MM.1S (cell line): ENCODE measurements around the gene MAP3K3.

ENCODE experiments used
- DNase-seq: peaks from one replicate; pipeline ENCODE4 v3.0.0-alpha.2; 2015
- H2AFZ ChIP-seq: fragments of 300-600 bp; sonication (generic); 2 replicates; pipeline ENCODE4 v1.6.0; 2016; ENCODE audit warnings: antibody characterized with exemption, low read length
- H3F3A ChIP-seq: fragments of 300-600 bp; sonication (generic); 2 replicates; pipeline ENCODE4 v1.6.1; 2016; ENCODE audit warnings: mild to moderate bottlenecking, antibody characterized with exemption, low read length, moderate library complexity, mixed read lengths; ENCODE audit not compliant: insufficient read depth
- H3K27ac ChIP-seq: fragments of 300-600 bp; sonication (generic); 2 replicates; pipeline ENCODE4 v1.5.1; 2016; ENCODE audit warnings: mild to moderate bottlenecking, low read length
- H3K27me3 ChIP-seq: fragments of 300-600 bp; sonication (generic); replicated peaks from 2 replicates; pipeline ENCODE4 v1.6.0; 2016; ENCODE audit warnings: low read length; ENCODE audit not compliant: insufficient read depth
- H3K36me3 ChIP-seq: fragments of 300-600 bp; sonication (generic); replicated peaks from 2 replicates; pipeline ENCODE4 v1.6.1; 2016; ENCODE audit warnings: mild to moderate bottlenecking, low read length, mixed read lengths; ENCODE audit not compliant: insufficient read depth
- H3K4me1 ChIP-seq: fragments of 300-600 bp; sonication (generic); 2 replicates; pipeline ENCODE4 v1.6.1; 2016; ENCODE audit warnings: low read length, mixed read lengths
- H3K4me2 ChIP-seq: fragments of 300-600 bp; sonication (generic); 2 replicates; pipeline ENCODE4 v1.6.0; 2016; ENCODE audit warnings: low read depth, low read length
- H3K4me3 ChIP-seq: fragments of 300-600 bp; sonication (generic); 2 replicates; pipeline ENCODE4 v1.5.1; 2016; ENCODE audit warnings: low read length, mixed read lengths
- H3K79me2 ChIP-seq: fragments of 300-600 bp; sonication (generic); 2 replicates; pipeline ENCODE4 v1.6.1; 2016; ENCODE audit warnings: mixed run types, low read length, mixed read lengths
- H3K9ac ChIP-seq: fragments of 300-600 bp; sonication (generic); 2 replicates; pipeline ENCODE4 v1.6.1; 2016; ENCODE audit warnings: low read length, mixed read lengths
- H3K9me2 ChIP-seq: fragments of 300-600 bp; sonication (generic); replicated peaks from 2 replicates; pipeline ENCODE4 v1.6.1; 2016; ENCODE audit warnings: mild to moderate bottlenecking, low read length, mixed read lengths; ENCODE audit not compliant: insufficient read depth
- H3K9me3 ChIP-seq: fragments of 300-600 bp; sonication (generic); replicated peaks from 2 replicates; pipeline ENCODE4 v1.6.1; 2016; ENCODE audit warnings: mild to moderate bottlenecking, low read length, mixed read lengths; ENCODE audit not compliant: insufficient read depth
- H4K20me1 ChIP-seq: fragments of 300-600 bp; sonication (generic); 2 replicates; pipeline ENCODE4 v1.6.1; 2016; ENCODE audit warnings: mild to moderate bottlenecking, low read length, moderate library complexity, mixed read lengths; ENCODE audit not compliant: insufficient read depth
- EZH2 ChIP-seq: fragments of 300-600 bp; sonication (generic); optimal IDR thresholded peaks from 2 replicates; pipeline ENCODE3; 2017; ENCODE audit warnings: low read depth, mild to moderate bottlenecking, antibody characterized with exemption, low read length, mixed read lengths
- EZH2phosphoT487 ChIP-seq: fragments of 300-600 bp; sonication (generic); IDR thresholded peaks from 2 replicates; pipeline ENCODE4 v1.6.1; 2018; ENCODE audit warnings: antibody characterized with exemption, low read length
- TF ChIP-seq, protein P1 (sequence below): fragments of 300-600 bp; sonication (generic); IDR thresholded peaks from 2 replicates; pipeline ENCODE4 v1.5.1; 2016; ENCODE audit warnings: antibody characterized with exemption, low read length, mixed read lengths

The MAP3K3 gene

GRCh38 chr17:63694229-63694949 lies 72.2 kb downstream of the MAP3K3 start:
- Histone ChIP-seq H3K4me2 (no peak overlapping the region), H3K27ac (no peak overlapping the region), H3K27me3 (no peaks in the 10 kb centered on the region), H4K20me1 (no peaks in the 10 kb centered on the region), H3K4me3 (no peak overlapping the region), H3K79me2 (no peaks in the 10 kb centered on the region), H3K9me2 (no peaks in the 10 kb centered on the region), H3K9me3 (no peaks in the 10 kb centered on the region), H3K36me3 (no peaks in the 10 kb centered on the region), H3K9ac (no peak overlapping the region), H3K4me1 (peaks cover 5% of the 10 kb centered on the region), H3F3A (no peaks in the 10 kb centered on the region), H2AFZ (no peak overlapping the region)
- DNase-seq, result no peak
- TF ChIP-seq, protein P1, sequence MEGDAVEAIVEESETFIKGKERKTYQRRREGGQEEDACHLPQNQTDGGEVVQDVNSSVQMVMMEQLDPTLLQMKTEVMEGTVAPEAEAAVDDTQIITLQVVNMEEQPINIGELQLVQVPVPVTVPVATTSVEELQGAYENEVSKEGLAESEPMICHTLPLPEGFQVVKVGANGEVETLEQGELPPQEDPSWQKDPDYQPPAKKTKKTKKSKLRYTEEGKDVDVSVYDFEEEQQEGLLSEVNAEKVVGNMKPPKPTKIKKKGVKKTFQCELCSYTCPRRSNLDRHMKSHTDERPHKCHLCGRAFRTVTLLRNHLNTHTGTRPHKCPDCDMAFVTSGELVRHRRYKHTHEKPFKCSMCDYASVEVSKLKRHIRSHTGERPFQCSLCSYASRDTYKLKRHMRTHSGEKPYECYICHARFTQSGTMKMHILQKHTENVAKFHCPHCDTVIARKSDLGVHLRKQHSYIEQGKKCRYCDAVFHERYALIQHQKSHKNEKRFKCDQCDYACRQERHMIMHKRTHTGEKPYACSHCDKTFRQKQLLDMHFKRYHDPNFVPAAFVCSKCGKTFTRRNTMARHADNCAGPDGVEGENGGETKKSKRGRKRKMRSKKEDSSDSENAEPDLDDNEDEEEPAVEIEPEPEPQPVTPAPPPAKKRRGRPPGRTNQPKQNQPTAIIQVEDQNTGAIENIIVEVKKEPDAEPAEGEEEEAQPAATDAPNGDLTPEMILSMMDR, result no peak
- TF ChIP-seq EZH2phosphoT487 (no peak), EZH2 (no peak)

- no peak for TF ChIP-seq EZH2
- TF ChIP-seq, protein P1, result no peak
- TF ChIP-seq EZH2phosphoT487, result no peak
- H3K4me3 ChIP-seq, result no peak overlapping the region
- no peak overlapping the region for H2AFZ ChIP-seq
- no peaks in the 10 kb centered on the region for H3K27me3 ChIP-seq
- no peaks in the 10 kb centered on the region for H4K20me1 ChIP-seq
- H3K9me2 ChIP-seq, result no peaks in the 10 kb centered on the region
- H3K9me3 ChIP-seq, result no peaks in the 10 kb centered on the region
- no peaks in the 10 kb centered on the region for H3F3A ChIP-seq
- H3K36me3 ChIP-seq, result no peaks in the 10 kb centered on the region
- H3K79me2 ChIP-seq, result no peaks in the 10 kb centered on the region
- no peak for DNase-seq
- no peak overlapping the region for H3K27ac ChIP-seq
- H3K4me2 ChIP-seq, result no peak overlapping the region
- H3K4me1 ChIP-seq, result peaks cover 5% of the 10 kb centered on the region
- no peak overlapping the region for H3K9ac ChIP-seq
Measured at GRCh38 chr17:63694950-63695773, 72.9 kb downstream of the MAP3K3 start.

GRCh38 chr17:63695889-63696288 lies 73.7 kb downstream of the MAP3K3 start:
- no peaks in the 10 kb centered on the region for H3K9me2 ChIP-seq
- TF ChIP-seq EZH2phosphoT487, result no peak
- no peak for TF ChIP-seq EZH2
- TF ChIP-seq, protein P1, result no peak
- H3K4me2 ChIP-seq, result no peak overlapping the region
- no peak overlapping the region for H3K9ac ChIP-seq
- no peak overlapping the region for H3K27ac ChIP-seq
- H3F3A ChIP-seq, result no peaks in the 10 kb centered on the region
- H4K20me1 ChIP-seq, result no peaks in the 10 kb centered on the region
- DNase-seq, result no peak
- no peak overlapping the region for H3K4me3 ChIP-seq
- no peaks in the 10 kb centered on the region for H3K9me3 ChIP-seq
- H3K27me3 ChIP-seq, result no peaks in the 10 kb centered on the region
- no peak overlapping the region for H2AFZ ChIP-seq
- H3K79me2 ChIP-seq, result no peaks in the 10 kb centered on the region
- H3K36me3 ChIP-seq, result no peaks in the 10 kb centered on the region
- H3K4me1 ChIP-seq, result peaks cover 5% of the 10 kb centered on the region
